HG02943 (cell line): ENCODE data around the gene AK9.

ENCODE experiments used
- ATAC-seq: cut with Tn5 transposase; IDR thresholded peaks from one replicate; pipeline ENCODE4 v1.9.1; 2021; ENCODE audit warnings: mild to moderate bottlenecking, low read depth, moderate library complexity; ENCODE audit not compliant: unreplicated experiment

Gene AK9

GRCh38 chr6:109485266-109485935 is 205.6 kb downstream of the AK9 start:
- no peak for ATAC-seq

GRCh38 chr6:109484122-109484521 is 206.9 kb downstream of the AK9 start:
- ATAC-seq = no peak

- peak; percentile 2 for ATAC-seq
Measured at GRCh38 chr6:109483735-109484057, 207.3 kb downstream of the AK9 start.

DNA sequence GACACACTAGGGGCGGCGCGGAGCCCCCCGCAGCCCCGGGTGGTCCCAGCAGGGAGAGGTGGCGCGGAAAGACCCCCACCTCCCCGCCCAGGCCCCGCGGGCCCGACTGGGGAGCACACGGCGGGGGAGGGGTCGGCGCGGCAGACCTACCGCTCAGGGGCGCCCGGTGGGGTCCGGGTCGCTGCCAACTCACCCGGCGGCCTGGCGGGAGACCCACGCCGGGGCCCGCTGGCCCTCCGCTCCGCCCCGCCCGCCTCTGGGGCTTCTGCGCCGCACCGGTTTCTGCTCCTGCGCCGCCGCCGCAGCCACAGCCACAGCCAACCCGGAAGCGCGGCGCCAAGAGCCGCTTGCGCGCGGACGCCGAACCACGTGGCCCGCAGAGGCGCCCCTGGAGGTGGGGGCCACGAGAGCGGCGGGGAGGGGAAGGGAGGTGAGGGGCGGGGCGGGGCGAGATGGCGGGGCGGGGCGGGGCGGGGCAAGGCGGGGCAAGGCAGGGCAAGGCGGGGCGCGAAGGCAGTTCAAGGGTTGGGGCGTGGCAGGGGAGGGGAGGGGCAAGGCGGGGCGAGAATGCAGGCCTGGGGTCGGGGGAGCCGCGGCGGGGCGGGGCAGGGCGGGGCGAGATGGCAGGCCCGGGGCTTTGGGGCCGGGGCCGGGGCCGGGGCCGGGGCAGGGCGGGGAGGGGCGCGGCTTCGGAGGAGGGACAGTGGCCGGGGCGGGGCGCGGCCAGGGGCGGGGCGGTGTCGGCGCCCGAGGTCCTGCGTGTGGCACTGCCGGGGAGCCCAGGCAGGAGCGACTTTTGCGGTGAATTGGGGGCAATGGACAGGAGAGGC is 207.9 kb downstream of the AK9 start, which contains the start of gene ZBTB24:
Gene ZBTB24, minus strand, starts transcription at position 315 of the 830 bp plus-strand sequence. CDS start 1,193 bp downstream, outside the sequence.
- ATAC-seq = peak; percentile 60

DNA sequence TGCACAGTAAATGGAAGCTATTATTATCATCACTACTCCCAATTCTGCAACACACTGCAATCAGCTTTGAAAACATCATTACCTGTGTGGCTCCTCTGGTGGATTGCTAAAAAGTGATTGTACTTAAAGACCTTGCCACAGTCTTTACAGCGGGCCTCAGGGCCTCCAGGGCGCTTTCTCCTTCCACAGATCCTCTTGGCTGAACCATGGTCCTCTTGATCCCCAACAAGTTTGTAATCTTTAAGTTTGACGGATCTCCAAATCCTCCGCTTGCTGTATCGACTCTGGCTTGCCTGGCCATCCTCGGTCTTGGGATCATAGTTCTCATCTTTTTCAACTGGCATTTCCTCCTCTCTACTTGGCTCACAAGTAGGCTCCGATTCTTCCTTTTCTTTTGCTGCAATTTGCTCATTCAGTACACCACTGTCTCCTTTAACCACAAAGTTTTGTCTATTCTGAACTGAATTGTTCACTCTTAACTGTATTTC is 210.0 kb downstream of the AK9 start:
- no peak for ATAC-seq

DNA sequence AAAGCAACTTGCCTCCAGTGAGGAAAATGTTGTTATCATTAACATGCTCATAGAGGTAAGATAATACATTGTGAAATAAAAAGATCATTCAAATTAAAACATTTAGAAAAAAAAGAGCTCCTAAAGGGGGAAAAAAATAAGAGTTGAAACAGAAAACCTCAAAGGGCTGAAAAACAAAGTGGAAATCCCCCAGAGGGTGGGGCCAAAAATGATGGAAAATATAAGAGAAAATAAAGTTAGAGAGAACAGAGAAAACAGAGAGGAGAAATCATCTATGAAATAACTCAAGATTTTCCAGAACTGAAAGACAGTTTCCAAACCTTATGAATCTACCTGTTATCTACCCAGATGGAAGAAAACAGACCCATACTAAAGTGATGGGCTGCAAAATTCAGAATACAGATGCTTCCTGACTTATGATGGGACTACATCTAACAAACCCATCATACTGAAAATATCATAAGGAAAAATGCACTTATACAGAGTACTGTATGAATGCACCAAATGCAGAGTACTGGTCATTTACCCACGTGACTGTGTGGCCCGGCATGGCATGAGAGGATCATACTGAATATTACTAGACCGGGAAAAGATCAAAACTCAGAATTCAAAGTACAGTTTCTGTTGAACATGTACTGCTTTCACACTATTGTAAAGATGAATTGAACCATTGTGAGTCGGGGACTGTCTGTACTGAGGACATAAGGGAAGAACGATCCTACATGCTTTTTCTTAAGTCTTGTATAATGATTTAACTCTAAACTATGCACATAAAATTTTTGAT is 212.0 kb downstream of the AK9 start:
- no peak for ATAC-seq

DNA sequence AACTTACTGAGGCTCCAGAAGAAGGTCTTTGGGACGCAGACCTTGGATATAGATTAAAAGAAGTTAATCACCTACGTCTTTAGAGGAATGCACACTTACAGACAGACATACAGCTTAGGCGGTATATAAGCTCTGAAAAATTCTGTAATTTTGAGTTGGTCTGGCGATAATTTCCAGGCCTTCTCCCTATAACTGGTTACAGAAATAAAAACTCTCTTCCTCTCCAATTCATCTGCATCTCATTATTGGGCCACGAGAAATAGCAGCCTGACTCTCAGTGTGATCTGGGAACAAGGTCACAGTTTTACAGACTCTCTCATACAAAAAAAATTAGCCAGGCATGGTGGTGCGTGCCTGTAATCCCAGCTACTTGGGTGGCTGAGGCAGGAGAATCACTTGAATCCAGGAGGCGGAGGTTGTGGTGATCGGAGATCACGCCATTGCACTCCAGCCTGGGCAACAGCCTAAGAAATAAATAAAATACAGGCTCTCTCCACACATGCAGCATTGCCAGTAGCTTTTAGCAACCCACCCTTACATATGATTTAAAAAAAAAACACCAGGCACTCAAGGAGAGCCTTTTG is 212.7 kb downstream of the AK9 start:
- ATAC-seq = no peak

DNA sequence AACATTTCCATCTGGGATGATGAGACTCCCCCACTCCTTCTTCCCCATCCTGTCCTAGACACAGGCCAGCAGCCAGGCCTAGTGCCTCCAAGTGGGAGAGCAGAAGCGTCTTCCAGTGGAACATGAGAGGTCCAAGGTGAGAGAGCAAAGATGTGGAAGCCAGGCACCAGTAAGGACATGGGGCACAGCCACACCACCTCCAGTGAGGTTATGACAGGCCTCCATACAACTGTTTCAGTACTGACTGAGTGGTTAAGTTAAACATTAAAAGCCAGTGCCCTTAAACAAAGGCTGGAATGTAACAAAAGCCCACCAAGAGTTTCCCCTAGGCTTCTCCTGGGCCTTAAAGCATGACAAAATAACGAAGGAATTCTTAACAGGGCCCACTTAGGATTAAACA is 213.3 kb downstream of the AK9 start:
- peak; percentile 73 for ATAC-seq

DNA sequence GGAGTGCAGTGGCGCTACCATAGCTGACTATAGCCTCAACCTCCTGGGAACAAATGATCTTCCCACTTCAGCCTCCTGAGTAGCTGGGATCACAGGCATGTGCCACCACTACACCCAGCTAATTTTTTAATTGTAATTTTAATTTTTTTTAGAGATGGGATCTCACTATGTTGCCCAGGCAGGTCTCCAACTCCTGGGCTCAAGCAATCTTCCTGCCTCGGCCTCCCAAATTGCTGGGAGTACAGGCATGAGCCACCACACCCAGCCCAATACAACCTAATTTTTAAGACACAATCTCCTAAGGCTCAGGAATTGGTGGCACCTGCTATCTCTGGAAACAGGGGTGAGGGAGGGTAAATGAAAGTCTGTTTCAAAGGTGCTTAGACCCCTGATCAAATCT is 213.8 kb downstream of the AK9 start:
- ATAC-seq = no peak

DNA sequence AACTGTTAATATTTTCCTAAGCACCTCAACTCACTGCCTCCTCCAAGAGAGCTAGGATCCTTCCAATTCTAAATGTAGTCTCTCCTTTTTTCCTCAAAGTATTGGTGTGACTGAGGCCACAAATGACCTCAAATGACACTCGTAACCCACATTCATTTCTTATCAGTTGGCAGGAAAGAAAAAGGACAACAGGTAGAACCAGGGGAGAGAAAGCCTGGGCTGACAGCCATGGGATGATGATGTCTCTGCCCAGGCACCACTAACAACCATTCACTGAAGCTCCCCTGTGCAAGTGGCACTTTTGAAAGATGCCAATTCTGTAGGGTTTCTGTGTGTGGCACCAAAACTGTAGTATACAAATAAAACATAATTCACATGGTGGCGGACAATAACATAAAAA is 215.4 kb downstream of the AK9 start:
- ATAC-seq = no peak

DNA sequence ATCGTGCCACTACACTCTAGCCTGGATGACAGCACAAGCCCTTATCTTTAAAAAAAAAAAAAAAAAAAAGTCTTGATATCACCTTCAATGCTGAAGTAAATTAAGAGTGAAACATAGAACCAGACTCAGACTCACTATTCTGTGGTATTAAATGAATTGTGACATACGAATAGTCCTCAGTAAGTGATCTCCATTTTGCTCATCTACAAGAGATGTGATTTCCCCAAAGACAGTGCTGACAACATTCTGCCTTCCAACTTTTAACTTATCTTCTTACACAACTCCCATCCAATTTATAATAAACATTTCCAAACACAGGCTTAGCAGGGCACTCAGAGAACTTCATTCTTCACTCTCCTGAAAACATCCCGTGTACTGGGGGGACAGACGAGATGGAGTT is 216.0 kb downstream of the AK9 start:
- no peak for ATAC-seq

DNA sequence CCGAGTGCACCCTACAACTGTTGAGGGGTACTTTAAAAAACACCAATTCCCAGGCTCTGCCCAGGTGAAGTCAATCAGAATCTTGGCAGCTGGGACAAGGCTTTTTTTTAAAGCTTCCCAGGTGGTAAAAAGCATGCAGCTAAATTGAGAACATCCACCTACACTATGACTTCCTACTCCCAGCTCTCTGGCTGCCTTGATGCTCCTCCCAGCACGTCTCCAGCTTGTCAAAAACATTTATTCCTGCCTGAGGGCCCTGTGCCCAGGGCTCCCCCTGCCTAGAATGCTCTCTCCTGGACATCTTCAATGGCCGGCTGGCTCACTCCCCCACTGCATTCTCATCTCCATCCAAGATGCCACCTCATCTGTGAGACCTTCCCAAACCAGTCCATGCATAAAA is 217.9 kb downstream of the AK9 start:
- no peak for ATAC-seq

DNA sequence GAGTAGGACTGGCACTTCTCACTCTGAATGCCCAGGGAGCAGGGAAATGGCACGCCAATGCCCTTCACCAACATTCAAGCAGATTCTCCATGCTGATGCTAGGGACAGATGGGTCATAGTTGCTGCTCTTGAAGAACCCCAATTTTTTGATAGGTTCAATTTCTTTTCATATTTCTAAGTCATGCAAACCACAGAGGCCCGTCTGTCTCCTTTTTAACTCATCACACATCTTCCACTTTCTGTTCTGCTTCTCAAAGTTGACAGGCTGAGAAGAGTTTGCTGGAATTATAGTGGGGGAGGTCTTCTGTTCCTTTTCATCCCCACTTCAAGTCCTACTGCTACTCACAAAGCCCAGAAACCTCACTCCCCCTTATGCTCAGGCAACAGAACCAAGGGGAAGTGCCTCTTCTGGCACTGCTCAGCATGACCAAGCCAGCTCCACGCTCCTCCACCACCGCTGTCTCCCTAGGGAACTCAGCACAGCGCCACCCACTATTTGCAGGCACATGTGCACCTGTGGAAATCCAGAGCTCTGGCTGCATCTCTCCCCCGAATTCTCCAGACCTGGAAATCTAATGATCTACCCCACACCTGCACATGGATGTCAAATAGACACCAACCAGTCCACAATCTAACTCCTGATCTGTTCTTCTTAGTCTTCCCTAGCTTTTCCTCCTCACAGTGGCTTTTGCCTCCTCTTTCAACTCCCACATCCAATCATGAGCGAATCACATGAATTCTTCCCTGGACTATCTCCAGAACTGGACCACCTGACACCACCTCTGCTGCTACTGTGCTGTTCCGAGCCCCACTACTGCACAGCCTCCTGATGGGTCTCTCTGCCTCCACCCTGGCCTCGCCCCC is 218.6 kb downstream of the AK9 start:
- ATAC-seq = no peak

DNA sequence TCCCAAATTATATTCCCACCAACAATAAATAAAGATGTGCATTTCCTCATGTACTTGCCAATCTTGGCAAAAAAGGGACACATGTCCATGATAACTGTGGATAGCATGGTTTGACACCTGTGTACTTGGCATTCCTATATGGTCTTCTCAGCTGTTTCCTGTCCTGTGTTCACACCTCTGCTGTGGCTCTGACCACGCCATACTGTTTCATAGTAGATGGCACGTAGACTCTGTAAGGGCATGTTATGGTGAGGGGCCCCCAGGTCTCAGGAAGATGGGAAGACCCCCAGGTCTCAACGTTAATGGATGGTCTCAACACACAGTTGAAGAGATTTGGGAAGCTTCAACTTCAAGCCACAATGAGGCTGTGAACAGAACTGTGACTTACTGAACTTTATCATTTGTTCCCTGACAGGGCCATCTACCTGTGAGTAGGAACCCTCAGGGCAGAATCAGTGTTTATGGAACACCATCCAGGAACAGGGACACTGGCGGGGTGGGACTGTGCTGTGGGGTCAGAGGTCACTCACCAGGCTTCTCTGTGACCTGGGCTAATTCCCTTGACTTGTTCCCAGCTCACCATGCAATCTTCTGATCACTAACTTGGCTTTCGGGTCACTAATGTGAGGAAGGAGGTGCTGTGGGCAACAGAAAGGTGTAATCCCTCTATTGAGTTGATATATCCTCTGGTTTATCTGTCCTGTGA is 219.7 kb downstream of the AK9 start:
- ATAC-seq = no peak

GRCh38 chr6:109469591-109470189 is 221.3 kb downstream of the AK9 start:
- no peak for ATAC-seq

DNA sequence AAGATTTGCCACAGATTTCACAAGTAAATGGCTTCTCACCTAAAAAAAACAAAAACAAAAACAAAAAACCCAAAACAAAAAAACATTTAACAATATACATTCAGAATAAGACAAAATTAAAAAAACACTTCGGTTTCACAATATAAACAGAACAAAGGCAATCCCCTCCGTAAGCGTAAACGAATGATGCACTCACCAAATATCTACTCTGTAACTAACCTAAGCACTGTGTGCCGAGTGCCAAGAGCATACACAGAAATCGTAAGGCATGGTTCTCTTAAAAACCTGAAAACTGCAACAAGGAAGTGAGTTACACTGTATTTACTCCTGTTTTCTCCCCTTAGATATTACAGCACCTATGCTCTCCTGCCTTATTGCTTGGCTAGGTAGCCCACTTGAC is 223.3 kb downstream of the AK9 start:
- ATAC-seq = no peak

DNA sequence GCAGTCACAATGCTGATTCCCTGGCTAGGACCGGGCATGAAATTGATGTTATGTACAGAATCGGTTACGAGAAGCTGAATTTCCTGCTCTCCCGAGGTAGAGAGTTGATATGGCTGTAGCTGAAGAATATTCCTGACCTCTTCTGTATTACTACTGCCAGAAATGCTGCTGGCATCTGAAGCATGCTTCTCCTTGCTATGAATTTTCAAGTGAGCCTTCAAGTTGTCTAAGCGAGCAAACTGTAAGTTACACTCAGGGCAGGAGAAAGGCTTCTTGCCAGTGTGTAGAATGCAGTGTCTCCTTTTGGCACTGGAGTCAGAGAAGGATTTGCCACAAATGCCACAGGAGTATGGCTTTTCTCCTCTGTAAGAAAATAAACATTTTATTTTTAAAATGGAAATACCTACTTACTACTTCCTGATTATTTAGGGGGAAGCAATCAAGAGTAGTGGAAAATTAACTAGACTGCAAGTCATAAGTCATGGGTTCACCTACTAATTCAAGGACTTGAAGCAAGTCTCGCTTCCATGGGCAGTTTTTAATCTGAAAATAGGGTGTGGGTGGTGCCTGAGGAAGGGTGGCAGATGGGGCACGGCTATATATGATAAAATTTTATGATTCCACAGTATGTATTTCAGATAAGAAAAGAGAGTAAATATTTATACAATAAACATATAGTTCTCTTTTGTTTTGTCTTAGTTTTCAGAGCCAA is 224.6 kb downstream of the AK9 start:
- ATAC-seq = no peak

- ATAC-seq = no peak
Measured at GRCh38 chr6:109465772-109466171, 225.2 kb downstream of the AK9 start.
